GM12892 (cell line): ENCODE results near the gene LHX3.

Experiments
- POLR2A ChIP-seq: IDR thresholded peaks from 2 replicates; pipeline ENCODE4 v1.6.1; 2011; ENCODE audit warnings: low read depth, low read length, control low read depth
- POLR2AphosphoS5 ChIP-seq: IDR thresholded peaks from 2 replicates; pipeline ENCODE4 v1.6.1; 2011; ENCODE audit warnings: low read depth, low read length, control low read depth

- no peak for TF ChIP-seq POLR2A
- no peak for TF ChIP-seq POLR2AphosphoS5
Observed at GRCh38 chr9:136170006-136170901, 34.7 kb downstream of the LHX3 start.
